ENCODE data around the gene GPC5.

Gene GPC5

GRCh38 chr13:91359631-91360030, 38.8 kb upstream of the GPC5 start:
- Histone ChIP-seq H4K20me1 (ENCODE audit: insufficient read depth, low read length) (no peaks in the 10 kb centered on the region), H3F3A (ENCODE audit: insufficient read depth, low read length) (peaks cover 42% of the 10 kb centered on the region), H3K4me1 (ENCODE audit: insufficient read depth, low read length, severe bottlenecking) (peaks cover 8% of the 10 kb centered on the region), H3K9me2 (ENCODE audit: low read depth, low read length) (no peaks in the 10 kb centered on the region), H3K27me3 (ENCODE audit: insufficient read depth, low read length) (no peaks in the 10 kb centered on the region), H3K9ac (ENCODE audit: low read length) (no peak overlapping the region), H3K79me2 (ENCODE audit: insufficient read depth, low read length) (no peaks in the 10 kb centered on the region), H3K4me3 (ENCODE audit: low read depth, low read length, poor library complexity, severe bottlenecking) (no peak overlapping the region), H3K36me3 (ENCODE audit: insufficient read depth, low read length) (peaks cover 43% of the 10 kb centered on the region), H3K4me2 (ENCODE audit: low read length) (no peak overlapping the region), H3K27ac (ENCODE audit: low read depth, low read length, poor library complexity, severe bottlenecking) (no peak overlapping the region), H3K9me3 (ENCODE audit: low read length) (no peaks in the 10 kb centered on the region), H2AFZ (ENCODE audit: low read length) (no peak overlapping the region)
- TF ChIP-seq EZH2 (IDR thresholded peaks at IDR 0.05; ENCODE audit: borderline replicate concordance, low read length) (no peak), CTCF (IDR thresholded peaks at IDR 0.05; ENCODE audit: low read length) (no peak)

- Histone ChIP-seq H3K36me3 (ENCODE audit: insufficient read depth, low read length) (peaks cover 37% of the 10 kb centered on the region), H3K4me1 (ENCODE audit: insufficient read depth, low read length, severe bottlenecking) (peaks cover 8% of the 10 kb centered on the region), H3K27me3 (ENCODE audit: insufficient read depth, low read length) (no peaks in the 10 kb centered on the region), H3K9ac (ENCODE audit: low read length) (no peak overlapping the region), H3K79me2 (ENCODE audit: insufficient read depth, low read length) (no peaks in the 10 kb centered on the region), H4K20me1 (ENCODE audit: insufficient read depth, low read length) (no peaks in the 10 kb centered on the region), H3K27ac (ENCODE audit: low read depth, low read length, poor library complexity, severe bottlenecking) (no peak overlapping the region), H2AFZ (ENCODE audit: low read length) (no peak overlapping the region), H3K9me2 (ENCODE audit: low read depth, low read length) (no peaks in the 10 kb centered on the region), H3K4me3 (ENCODE audit: low read depth, low read length, poor library complexity, severe bottlenecking) (no peak overlapping the region), H3F3A (ENCODE audit: insufficient read depth, low read length) (peaks cover 36% of the 10 kb centered on the region), H3K9me3 (ENCODE audit: low read length) (no peaks in the 10 kb centered on the region), H3K4me2 (ENCODE audit: low read length) (no peak overlapping the region)
- TF ChIP-seq CTCF (IDR thresholded peaks at IDR 0.05; ENCODE audit: low read length) (no peak), EZH2 (IDR thresholded peaks at IDR 0.05; ENCODE audit: borderline replicate concordance, low read length) (no peak)
Measured at GRCh38 chr13:91360246-91360751, 38.1 kb upstream of the GPC5 start.

GRCh38 chr13:91361755-91362271, 36.6 kb upstream of the GPC5 start:
- H3K9ac ChIP-seq (ENCODE audit: low read length): no peak overlapping the region
- H3K4me1 ChIP-seq (ENCODE audit: insufficient read depth, low read length, severe bottlenecking): peaks cover 8% of the 10 kb centered on the region
- H3K79me2 ChIP-seq (ENCODE audit: insufficient read depth, low read length): no peaks in the 10 kb centered on the region
- H3K4me3 ChIP-seq (ENCODE audit: low read depth, low read length, poor library complexity, severe bottlenecking): no peak overlapping the region
- peaks cover 26% of the 10 kb centered on the region for H3F3A ChIP-seq (ENCODE audit: insufficient read depth, low read length)
- H3K9me3 ChIP-seq (ENCODE audit: low read length): no peaks in the 10 kb centered on the region
- H3K4me2 ChIP-seq (ENCODE audit: low read length): no peak overlapping the region
- H4K20me1 ChIP-seq (ENCODE audit: insufficient read depth, low read length): no peaks in the 10 kb centered on the region
- no peaks in the 10 kb centered on the region for H3K9me2 ChIP-seq (ENCODE audit: low read depth, low read length)
- H3K27ac ChIP-seq (ENCODE audit: low read depth, low read length, poor library complexity, severe bottlenecking): no peak overlapping the region
- peaks cover 21% of the 10 kb centered on the region; the same call in 1 of the 2 replicates for H3K36me3 ChIP-seq (ENCODE audit: insufficient read depth, low read length)
- H3K27me3 ChIP-seq (ENCODE audit: insufficient read depth, low read length): no peaks in the 10 kb centered on the region
- TF ChIP-seq CTCF (IDR thresholded peaks at IDR 0.05; ENCODE audit: low read length) (no peak), EZH2 (IDR thresholded peaks at IDR 0.05; ENCODE audit: borderline replicate concordance, low read length) (no peak)
- no peak overlapping the region for H2AFZ ChIP-seq (ENCODE audit: low read length)

All from OCI-LY1 (cell line).